SKM-1 (cell line): ENCODE measurements around the gene STRBP.

Source experiments
- DNase-seq: peaks from one replicate; lab custom pipeline; 2025; ENCODE audit not compliant: unreplicated experiment; lab: John Stamatoyannopoulos, UW

Gene STRBP

GRCh38 chr9:123135430-123135829, 133.0 kb downstream of the STRBP start:
- DNase-seq: no peak

DNA sequence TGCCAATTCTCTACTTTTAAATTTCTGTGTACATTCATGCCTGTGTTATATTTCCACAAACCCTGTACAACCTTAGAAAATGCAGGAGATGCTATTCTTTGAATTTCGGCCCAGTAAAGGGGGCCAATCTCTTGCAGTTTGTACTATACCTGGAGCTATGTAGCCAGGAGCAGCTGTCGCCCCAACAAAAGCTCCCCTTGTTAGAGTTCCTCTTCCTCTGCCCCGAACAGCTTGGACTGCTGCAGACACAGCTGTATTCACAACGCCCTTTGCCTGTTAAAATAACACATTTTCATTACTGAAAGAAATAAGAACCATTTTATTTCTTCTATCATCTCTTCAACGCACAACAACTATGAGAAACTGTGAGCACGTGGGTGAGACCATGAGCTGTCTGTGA, 135.7 kb downstream of the STRBP start:
- no peak for DNase-seq

GRCh38 chr9:123131993-123132392, 136.4 kb downstream of the STRBP start:
- DNase-seq: no peak

DNA sequence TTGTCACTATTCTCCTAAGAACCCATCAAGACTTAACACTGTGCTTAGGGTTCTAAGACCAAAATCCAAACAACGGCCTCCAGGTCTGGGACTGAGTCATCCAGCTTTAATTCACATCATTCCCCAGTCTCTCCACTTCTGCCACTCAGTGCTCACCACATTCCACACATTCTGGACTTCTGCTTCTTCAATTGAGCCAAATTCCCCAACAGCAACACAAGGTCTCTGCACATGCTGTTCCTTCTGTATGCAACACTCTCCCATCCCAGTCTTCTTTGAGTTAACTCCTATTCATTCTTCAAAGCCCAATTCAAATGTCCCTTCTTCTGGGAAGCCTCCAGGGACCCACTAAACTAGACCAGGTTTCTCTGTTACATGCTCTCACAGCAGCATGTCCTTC, 137.1 kb downstream of the STRBP start:
- DNase-seq: no peak

GRCh38 chr9:123129423-123129822, 139.0 kb downstream of the STRBP start:
- no peak for DNase-seq

GRCh38 chr9:123128591-123128990, 139.8 kb downstream of the STRBP start:
- DNase-seq: no peak

DNA sequence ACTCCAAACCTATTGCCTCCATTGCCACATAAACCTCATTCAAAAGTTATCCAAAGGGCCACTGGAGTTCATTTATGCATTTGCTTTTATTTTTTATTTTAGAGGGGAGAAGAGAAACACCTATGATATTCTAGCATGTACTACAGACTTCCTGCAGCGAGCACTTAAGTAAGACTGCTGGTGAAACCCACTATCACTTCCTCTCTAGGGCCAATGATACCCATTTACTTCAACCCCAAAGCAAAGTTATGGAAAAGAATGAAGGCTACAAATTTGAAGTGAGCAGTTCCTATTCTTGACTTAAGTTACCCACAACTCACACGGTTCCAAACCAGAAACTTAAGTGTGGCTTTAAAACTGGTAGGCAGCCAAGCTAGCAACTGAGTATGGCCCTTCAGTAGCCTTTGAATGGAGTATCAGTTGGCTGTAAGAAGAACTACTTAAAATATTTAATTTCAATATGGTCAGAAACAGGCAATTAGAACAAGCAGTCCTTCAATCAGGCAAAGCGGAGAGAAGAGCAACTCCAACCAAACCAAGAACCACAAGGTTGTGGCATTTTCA, 140.8 kb downstream of the STRBP start:
- DNase-seq: no peak

GRCh38 chr9:123121457-123121856, 146.9 kb downstream of the STRBP start:
- no peak for DNase-seq

DNA sequence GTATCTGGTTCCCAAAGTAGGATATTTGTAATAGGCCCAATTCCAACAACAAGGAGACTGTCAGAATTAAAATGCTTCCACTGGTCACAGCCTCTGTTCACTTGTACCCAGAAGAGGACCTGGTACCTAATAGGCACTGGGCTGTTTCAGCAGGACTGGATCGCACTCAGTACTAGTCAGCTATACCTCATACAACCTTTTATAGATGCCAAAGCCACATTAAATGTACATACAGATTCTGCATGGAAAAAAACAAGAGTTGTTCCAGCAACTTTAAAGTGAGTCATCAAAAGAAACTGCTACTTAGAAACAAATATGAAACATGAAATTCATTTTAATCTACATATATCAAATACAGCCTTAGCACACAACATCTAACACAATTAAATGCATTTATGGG, 147.4 kb downstream of the STRBP start:
- no peak for DNase-seq

DNA sequence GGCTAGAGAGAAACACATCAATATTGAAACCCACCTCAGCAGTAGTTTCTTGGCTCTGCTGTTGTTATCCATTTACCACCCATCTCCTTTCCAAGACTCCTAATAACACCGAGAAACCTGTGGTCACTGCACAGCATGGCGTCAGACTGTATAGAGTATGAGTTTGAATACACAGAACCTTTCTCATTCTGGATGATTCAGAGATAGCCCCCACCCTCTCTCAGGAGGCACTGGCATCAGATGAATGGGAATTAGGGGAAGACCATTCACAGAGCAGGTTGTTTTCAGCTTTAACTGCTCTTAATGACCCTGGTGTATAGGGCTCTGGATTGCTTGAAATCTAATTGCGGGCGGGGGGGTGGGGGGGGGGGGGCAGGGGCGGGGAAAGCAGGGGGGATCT, 148.3 kb downstream of the STRBP start:
- no peak for DNase-seq

GRCh38 chr9:123119566-123119965, 148.8 kb downstream of the STRBP start:
- DNase-seq: no peak

DNA sequence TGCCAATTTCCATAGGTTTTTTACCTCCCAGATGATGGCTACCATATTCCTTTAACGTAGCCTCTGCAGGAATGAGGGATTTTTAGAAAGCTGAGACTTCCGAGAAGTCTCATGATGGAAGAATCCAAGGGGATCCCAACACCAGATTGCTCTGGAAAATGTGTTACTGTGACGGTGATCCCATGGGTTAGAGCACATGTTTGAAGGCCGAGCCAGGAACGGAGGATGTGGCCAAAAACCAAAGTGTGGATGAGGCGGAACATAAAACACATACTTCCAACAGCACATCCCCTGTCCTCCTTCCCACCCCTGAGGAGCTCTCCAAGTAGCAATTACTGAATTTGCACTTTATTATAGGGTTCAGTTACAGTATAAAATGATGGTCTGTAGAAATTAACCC, 152.3 kb downstream of the STRBP start:
- no peak for DNase-seq

DNA sequence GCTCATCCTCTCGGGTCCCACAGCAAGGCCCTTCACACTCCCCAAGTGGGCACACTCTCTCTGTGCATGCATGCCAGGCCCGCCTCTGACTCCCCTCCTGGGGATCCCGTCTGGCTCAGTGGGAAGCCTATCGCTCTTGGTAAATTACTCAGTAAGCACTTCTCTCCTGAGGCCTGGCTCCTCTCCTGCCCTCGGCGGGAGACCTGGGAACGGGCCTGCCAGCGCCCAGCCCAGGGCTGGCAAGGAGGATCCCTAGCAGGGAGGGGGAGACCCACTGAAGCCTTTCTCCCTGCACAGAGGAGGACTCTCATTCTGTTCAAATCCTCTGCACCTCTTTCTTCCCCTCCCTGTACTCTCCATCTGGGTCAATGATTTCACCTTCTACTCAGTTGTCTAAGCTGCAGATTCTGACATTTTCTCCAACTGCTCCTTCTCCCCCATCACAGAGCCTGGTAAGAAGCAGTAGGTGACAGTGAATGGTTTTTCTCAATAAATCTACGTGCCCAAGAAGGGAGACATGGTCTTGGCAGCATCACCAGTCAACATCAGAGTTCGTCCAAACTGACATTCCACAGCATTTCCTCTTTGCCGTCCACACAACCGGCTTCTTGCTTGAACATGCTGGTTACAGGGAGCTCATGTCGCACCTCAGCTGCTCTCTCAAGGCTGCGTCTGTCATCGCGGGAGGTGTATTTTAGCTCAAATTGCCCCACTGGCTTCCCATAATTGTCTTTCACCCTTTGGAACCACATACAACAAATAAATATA, 153.1 kb downstream of the STRBP start:
- no peak for DNase-seq

- no peak for DNase-seq
These were observed 155.2 kb downstream of the STRBP start for GRCh38 chr9:123113185-123113584.

GRCh38 chr9:123112015-123112975, 156.1 kb downstream of the STRBP start:
- no peak for DNase-seq

GRCh38 chr9:123111427-123112014, 156.9 kb downstream of the STRBP start:
- DNase-seq: no peak

DNA sequence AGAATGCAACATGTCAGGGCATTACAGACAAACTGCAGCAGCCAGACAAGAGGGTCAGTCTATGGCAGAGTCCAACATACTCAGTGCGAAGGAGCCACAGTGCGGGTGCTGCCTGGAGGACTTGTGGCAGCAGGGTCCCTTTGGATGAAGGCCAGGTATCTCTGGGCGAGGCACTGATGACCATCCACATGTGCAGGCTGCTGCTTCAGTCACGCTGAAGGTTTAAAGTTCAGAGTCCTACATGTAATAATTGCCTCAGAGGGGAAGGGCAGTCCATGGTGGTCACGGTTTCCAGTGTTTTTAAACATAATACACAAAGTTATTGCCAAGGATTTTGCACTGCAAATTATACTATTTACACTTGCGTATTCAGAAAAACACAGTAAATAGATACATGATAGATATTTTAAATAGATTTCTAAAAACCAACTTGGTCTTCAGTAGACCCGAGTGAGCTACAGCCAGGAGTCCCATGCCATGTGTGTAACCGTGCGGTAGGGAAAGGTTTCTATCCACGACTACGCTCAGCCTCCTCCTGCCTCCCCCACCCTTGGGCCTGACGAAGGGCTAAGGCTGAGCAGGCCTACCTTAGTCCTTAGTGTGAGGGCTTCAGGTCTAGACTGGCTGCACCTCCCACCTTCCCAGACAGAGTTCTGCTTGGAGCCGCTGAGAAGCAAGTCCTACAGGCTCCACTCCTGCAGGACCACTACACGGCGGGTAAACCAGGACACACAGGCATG, 158.7 kb downstream of the STRBP start:
- DNase-seq: no peak

- no peak for DNase-seq
These were observed 159.4 kb downstream of the STRBP start for GRCh38 chr9:123108976-123109375.

GRCh38 chr9:123107639-123108285, 160.6 kb downstream of the STRBP start:
- no peak for DNase-seq

DNA sequence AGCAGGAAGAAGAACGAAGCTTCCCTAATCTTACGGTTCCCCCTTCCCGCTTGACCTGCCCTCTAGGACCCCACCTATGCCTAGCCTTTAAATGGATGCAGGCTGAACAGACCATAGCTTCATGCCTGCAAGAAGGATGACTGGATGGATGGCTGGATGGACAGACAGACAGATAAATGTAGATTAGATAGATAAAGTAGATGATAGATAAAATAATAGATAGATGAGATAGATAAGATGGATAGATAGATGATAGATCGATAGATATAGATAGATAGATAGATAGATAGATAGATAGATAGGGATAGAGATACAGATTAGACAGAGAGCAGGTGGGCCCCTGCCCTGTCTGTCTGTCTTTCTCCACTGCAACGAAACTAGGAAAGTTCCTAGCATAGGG, 162.9 kb downstream of the STRBP start:
- DNase-seq: no peak
